Thyroid gland (tissue), 4 donors: Measurements from ENCODE around the gene ZNF335.

Experiments used
- POLR2A ChIP-seq, 2 donors: fragments of 450-650 bp; IDR thresholded peaks; one replicate each; pipeline ENCODE4 v1.6.1; 2017; ENCODE audit warnings: antibody characterized with exemption in 2 of 2, mild to moderate bottlenecking in 2 of 2, moderate library complexity in 1 of 2
- TF ChIP-seq, protein P1 (sequence below), 6 experiments: fragments of 200-600 bp in 3 of 6; fragments of 450-650 bp in 3 of 6; sonication (generic) in 3 of 6; IDR thresholded peaks; one replicate each; pipeline ENCODE4 v1.5.1; 2016 to 2019; ENCODE audit warnings: antibody characterized with exemption in 6 of 6, mild to moderate bottlenecking in 2 of 6, inconsistent platforms in 1 of 6, moderate library complexity in 1 of 6

DNA sequence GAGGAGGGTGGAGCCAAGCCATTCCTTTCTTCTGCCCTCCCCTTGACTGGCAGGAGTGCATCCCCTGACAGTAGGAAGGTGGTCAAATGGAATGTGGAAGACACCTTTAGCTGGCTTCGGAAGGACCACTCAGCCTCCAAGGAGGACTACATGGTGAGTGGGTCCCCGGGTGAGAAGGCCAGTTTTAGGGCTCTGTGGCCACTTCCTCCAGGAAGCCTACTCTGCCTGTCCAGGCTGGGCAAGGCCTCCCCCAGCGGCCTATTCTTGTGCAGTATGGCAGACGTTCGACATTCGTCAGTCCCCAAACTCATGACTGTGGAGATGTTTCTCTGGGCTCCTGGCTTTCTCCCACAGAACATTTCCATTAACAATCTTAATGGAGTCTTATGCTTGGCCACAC lies 28.4 kb downstream of the ZNF335 start:
- TF ChIP-seq POLR2A (IDR thresholded peaks at IDR 0.05): no peak
- TF ChIP-seq, protein P1, sequence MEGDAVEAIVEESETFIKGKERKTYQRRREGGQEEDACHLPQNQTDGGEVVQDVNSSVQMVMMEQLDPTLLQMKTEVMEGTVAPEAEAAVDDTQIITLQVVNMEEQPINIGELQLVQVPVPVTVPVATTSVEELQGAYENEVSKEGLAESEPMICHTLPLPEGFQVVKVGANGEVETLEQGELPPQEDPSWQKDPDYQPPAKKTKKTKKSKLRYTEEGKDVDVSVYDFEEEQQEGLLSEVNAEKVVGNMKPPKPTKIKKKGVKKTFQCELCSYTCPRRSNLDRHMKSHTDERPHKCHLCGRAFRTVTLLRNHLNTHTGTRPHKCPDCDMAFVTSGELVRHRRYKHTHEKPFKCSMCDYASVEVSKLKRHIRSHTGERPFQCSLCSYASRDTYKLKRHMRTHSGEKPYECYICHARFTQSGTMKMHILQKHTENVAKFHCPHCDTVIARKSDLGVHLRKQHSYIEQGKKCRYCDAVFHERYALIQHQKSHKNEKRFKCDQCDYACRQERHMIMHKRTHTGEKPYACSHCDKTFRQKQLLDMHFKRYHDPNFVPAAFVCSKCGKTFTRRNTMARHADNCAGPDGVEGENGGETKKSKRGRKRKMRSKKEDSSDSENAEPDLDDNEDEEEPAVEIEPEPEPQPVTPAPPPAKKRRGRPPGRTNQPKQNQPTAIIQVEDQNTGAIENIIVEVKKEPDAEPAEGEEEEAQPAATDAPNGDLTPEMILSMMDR (IDR thresholded peaks at IDR 0.05): no peak
